NB4 (cell line): ENCODE data around the gene STON2.

Source experiments
- DNase-seq: peaks from one replicate; pipeline ENCODE4 v3.0.0; 2010; ENCODE audit warnings: low read depth
- H3K4me3 ChIP-seq: one replicate; pipeline ENCODE4 v1.5.1; 2011; ENCODE audit warnings: mild to moderate bottlenecking, low read depth, low read length, moderate library complexity
- CTCF ChIP-seq: IDR thresholded peaks from one replicate; pipeline ENCODE4 v1.5.1; 2012; ENCODE audit warnings: low read depth, low read length
- MAX ChIP-seq: IDR thresholded peaks from 2 replicates; pipeline ENCODE4 v1.6.1; 2011; ENCODE audit warnings: low read depth, low read length
- MYC ChIP-seq: IDR thresholded peaks from 2 replicates; pipeline ENCODE4 v1.6.1; 2011; ENCODE audit warnings: low read depth, low read length
- POLR2A ChIP-seq: IDR thresholded peaks from 2 replicates; pipeline ENCODE4 v1.6.1; 2011; ENCODE audit warnings: mild to moderate bottlenecking; ENCODE audit not compliant: insufficient read length; ENCODE audit errors: extremely low read depth

STON2 gene

GRCh38 chr14:81305743-81306142 is 94.4 kb downstream of the STON2 start:
- TF ChIP-seq POLR2A: no peak
- TF ChIP-seq MAX: no peak
- DNase-seq: no peak
- no peak overlapping the region for H3K4me3 ChIP-seq

GRCh38 chr14:81305065-81305464 is 95.1 kb downstream of the STON2 start:
- no peak for DNase-seq
- TF ChIP-seq CTCF: no peak
- no peak for TF ChIP-seq MAX
- TF ChIP-seq POLR2A: no peak
- no peak for TF ChIP-seq MYC
- no peak overlapping the region for H3K4me3 ChIP-seq

GRCh38 chr14:81303258-81303935 is 96.7 kb downstream of the STON2 start:
- TF ChIP-seq POLR2A (no peak), MAX (no peak), CTCF (no peak), MYC (no peak)
- DNase-seq: peak; percentile 44
- H3K4me3 ChIP-seq: no peak overlapping the region

GRCh38 chr14:81302638-81303037 is 97.5 kb downstream of the STON2 start:
- TF ChIP-seq CTCF: no peak
- TF ChIP-seq POLR2A: no peak
- TF ChIP-seq MAX: no peak
- TF ChIP-seq MYC: no peak
- no peak overlapping the region for H3K4me3 ChIP-seq
- DNase-seq: no peak

- DNase-seq: no peak
- TF ChIP-seq CTCF: no peak
- TF ChIP-seq MAX: no peak
- TF ChIP-seq MYC: no peak
- TF ChIP-seq POLR2A: no peak
- no peak overlapping the region for H3K4me3 ChIP-seq
Measured at GRCh38 chr14:81301813-81302212, 98.3 kb downstream of the STON2 start.

GRCh38 chr14:81301371-81301770 is 98.8 kb downstream of the STON2 start:
- TF ChIP-seq POLR2A: no peak
- no peak for TF ChIP-seq CTCF
- TF ChIP-seq MYC: no peak
- no peak for TF ChIP-seq MAX
- no peak for DNase-seq
- H3K4me3 ChIP-seq: no peak overlapping the region
